Esophagus mucosa (tissue), 1 donor: Measurements from ENCODE around the gene TUBGCP3. TPM values are rescaled to one million over a fixed set of nuclear protein-coding genes. Genes with fewer than 3 reads are reported as not detected.

Experiments
- ATAC-seq: fragments of 200-7000 bp; cut with Tn5 transposase; one replicate; pipeline ENCODE4 v1.9.1; 2020
- total RNA-seq: library from RNA; stranded (reverse); gene quantifications from one replicate; pipeline ENCODE4 v1.2.4, GENCODE V29; 2023
- donor health status: DM: yes; HTN: yes; CAD: no.

Gene TUBGCP3
- total RNA-seq, 1 donor from 2014 or later = 20.6 TPM

DNA sequence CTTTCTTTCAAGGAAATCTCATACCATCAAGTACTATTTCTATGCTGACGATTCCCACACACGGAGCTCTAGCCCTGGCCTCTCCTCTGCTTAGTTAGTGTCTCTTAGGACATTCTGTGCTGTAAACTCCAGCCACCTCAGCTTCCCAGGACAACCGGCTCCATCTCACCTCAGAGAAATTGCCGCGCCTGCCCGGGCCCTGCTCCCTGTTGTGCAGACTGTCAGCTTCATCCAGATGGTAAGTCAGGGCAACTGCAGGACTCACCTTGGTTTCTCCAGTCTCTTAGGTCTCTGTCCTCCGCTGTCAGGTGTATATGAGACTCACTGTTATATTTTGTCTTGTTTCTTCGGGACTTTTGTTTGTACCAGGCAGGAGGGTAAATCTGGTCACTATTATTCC is 113.1 kb downstream of the TUBGCP3 start:
- no peak for ATAC-seq

DNA sequence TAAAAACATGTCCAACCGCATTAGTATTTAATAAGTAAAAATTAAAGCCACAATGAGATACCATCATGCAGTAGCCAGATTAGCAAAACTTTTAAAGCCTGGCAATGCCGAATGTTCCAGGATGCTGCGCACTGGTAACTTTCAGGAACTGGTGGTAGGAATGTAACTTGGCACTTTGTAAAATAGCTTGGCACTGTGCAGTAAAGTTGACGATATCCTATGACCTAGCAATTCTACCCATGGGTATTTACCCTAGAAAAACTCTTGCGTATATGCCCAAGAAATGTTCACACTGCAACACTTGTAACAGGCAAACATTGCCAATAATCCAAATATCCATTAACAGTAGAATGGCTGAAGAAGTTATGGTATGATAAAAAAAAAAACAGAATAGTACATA is 114.1 kb downstream of the TUBGCP3 start:
- no peak for ATAC-seq

- peak; percentile 54 for ATAC-seq
Measured at GRCh38 chr13:112469071-112469745, 118.7 kb downstream of the TUBGCP3 start.

- ATAC-seq = no peak
Measured at GRCh38 chr13:112468069-112468468, 119.9 kb downstream of the TUBGCP3 start.

GRCh38 chr13:112467236-112467635 is 120.7 kb downstream of the TUBGCP3 start:
- no peak for ATAC-seq

DNA sequence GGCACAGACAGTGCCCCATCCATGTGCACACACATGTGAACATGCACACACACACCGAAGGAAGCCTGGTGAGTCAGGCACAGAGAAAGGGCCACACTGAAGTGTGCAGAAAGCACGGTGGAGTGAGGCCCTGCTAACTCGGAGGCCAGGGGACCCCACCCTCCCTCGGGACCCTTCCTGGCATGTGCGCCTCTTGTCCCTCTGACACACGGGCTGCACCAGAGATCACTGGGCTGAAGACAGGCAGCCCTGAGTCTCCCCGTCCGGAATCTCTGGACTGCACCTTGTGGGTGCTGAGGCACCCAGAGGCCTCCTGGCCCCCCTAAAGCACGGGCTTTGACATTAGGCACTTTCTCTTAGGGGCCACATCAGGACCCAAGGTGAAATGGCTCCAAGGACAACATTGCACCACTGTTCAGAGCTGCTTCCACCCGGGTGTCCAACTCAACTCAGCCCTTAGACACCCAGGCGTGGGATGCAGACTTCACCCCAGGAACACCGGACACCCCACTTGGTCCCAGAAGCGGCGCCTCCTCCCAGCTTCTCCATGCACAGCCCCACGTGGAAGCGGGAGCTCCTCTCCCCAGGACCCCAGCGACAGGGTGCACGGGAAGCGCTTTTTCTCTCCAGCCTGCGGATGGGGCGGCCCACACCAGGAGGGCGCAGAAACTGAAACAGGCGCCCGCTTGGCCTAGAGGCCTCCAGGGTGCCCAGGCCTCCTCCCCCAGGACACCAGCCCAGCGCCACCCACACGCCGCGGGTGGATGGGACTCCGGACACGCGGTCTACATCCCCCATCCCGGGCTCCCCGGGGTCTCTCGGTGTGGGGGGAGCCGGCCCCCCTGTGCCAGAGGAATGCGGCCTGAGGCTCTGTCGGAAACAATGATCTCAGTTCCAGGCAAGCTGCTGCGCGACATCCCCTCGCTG is 121.6 kb downstream of the TUBGCP3 start:
- ATAC-seq = no peak

DNA sequence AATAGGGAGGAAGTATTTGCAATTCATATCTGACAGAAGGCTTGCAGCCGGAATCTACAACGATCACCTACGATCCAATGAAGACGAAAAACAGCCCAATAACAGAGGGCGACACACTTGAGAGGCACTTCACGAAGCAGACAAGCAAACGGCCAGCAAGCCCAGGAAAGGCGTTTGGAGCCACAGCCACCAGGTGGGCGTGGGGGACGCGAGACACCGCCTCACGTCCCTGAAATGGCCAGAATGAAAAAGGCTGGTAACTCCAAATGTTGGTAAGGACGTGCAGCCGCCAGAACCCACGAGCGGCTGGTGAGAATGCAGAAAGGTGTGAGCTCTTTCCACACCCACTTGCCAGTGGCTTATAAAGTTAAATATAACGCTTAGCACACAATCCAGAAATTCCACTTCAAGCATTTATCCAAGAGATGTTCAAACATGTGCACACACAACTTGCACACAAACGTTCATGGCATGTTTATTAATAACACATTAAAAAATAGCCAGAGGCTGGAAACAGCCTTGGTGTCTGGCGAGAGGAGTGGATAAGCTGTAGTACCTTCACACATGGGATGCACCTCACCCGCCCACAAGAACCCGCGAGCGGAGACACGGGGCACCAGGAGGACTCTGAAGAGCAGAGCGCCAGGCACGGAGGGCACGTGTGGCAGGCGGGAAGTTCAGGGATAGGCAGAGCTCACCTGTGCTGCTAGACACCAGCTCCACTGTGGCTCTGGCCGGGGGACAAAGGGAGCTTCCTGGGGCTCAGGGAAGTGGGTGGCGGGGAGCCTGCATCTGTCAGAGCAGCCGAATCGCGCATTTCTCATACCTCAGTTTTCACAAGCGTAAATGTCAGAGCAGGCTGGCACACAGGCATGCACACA is 122.5 kb downstream of the TUBGCP3 start:
- ATAC-seq = no peak

GRCh38 chr13:112464720-112465119 is 123.2 kb downstream of the TUBGCP3 start:
- ATAC-seq = no peak

DNA sequence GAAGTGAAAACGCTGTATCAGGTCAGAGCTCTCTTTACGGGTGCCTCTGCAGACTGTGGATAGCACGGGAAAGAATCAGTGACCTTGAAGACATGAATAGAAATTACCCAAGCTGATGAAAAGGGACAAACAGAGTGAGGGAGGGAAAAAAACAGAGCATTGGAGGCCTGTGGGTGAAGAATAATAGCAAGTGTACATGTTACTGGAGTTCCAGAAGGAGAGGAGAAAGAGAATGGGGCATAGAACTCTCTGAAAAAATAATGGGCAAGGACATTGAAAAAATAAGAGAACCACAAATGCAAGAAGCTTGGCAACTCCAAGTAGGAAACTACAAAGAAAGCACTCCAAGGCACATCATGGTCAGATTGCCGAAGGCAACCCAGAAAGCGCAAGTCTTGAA is 125.5 kb downstream of the TUBGCP3 start:
- no peak for ATAC-seq

DNA sequence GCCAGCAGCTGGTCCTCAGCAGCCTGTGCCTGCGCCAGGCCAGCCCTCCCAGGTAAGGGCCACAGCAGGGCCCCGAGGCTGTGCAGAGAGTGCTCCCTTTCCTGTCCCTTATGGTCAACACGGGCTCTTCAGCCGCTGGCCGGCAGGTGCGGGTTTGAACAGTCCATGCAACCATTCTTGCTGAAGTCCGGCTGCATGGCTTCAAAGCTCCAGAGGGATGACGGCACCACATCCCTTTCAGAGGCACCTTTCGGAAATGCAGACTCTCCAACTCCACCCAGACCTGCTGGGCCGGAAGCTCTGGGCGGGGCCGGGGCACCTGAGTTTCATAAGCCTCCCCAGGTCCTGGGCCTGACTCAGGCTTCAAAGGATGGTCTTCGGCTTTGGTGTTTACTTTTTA is 130.5 kb downstream of the TUBGCP3 start:
- ATAC-seq = peak; percentile 84

- no peak for ATAC-seq
Measured at GRCh38 chr13:112457081-112457480, 130.9 kb downstream of the TUBGCP3 start.

GRCh38 chr13:112456138-112457056 is 131.6 kb downstream of the TUBGCP3 start:
- ATAC-seq = no peak

DNA sequence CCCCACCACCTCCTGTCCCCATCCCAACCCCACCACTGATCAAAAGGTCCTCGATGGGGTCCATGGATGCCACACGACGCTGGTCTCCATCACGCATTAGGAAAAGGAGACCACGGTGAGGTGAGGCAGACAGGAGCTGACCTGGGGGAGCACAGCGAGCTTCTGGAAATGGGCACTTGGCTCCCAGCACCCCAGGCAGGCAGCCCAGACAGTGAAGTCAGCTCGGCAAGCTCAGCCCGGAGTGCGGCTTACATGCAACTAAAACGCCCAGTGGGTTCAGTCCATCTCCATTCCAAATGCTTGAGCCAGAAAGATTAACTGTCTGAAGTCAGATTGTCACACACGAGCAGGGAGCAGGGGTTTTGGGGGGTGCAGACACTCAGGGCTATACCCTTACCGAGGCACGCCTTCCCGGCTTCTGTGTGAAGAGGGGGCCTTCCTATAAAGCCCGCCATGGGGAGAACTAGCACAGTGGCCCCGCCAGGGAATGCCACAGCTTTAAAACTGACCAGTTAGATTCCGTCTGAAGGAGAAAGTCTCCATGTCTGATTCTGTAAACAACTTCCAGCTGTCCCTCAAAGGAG is 132.4 kb downstream of the TUBGCP3 start:
- ATAC-seq = no peak

DNA sequence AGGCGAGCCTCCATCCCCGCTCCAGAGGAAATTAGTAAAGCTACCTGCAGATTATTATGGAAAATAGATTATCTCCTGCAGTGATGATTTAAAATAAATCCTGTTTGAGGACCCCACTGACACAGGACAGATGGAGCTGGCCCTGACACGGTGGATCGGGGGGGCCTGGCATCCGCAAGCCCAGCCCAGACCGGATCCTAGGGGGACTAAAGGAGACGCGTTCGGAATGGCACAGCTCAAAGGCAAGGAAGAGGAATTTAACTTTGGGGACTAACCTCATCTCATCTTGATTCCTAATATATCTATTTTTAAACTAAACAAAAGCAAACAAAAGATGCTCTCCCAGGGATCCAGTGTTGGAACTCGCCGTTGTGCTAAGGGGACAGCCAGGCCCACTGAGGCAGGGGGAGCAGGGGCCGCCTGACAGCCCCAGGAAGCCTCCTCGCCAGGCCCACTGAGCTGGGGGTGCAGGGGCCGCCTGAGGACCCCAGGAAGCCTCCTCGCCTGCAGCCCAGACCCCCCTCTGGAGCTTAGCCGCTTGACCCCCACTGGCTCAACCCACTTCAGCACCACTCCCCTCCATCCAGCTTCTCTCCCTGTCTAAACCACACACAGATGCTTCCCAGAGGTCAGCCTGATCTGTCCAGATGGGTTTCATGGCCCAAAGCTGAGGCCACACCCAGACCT is 133.2 kb downstream of the TUBGCP3 start:
- no peak for ATAC-seq

DNA sequence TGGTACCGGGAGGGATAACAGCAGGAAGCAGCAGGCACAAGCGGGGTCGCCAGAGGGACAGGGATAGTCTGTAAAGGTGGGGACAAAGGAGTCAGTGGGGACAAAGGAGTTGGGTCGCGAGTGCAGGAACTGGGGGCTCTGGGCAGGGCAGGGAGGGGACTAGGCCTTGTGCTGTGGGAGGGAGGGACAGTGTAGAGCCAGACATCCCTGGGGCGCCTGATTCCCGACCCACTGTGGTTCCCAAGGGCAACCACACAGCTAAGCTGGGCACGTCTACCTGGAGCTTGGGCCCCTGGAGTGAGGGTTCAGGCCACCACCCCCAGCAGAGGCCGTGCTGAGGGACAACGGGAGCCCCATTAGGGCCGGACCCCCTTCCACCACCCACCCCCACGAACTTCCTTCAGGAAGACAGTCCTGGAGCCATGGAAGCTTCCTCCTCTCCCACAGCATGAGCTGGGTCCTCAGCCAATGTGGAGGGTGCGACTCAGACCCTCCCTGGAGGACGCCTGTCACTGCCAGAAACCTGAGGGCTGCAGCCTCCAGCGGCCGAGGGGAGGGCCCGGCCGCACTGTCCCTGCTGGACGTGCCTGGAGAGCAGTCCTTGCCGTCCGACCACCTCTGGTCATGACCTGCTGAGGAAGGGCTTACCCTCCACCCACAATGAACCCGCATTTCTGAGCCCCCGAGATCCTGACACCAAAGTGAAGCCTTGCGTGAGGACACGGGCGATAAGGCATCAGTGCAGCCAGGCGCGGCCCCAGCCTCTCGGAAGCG is 133.9 kb downstream of the TUBGCP3 start:
- ATAC-seq = no peak

DNA sequence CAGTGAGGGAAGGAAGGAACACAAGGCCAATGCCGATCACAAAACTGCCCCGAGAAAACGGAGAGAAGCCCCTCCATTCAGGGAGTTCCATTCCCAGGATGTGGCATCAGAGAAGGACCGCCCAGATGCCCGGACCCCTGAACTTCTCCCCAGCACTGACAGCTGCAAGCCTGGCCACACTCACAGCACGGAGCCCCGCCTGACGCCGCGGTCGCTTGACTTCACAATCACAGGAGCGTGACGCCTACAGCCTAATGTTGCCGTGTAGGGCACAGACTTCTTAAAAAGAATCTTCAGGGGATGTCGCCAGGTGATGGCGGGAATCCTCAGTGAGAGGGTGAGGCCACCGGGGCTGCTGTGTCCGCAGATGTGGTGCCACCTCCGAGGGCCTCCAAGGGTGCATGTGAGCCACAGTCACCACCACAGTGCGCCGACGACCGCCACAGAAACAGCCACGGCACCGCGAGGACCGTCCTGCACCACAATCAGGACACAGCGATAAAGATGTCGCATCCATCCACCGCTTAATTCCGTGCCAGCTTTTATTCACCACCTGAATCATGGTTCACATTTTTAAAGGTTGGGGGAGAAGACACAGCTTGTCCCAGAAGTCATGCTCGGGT is 134.6 kb downstream of the TUBGCP3 start:
- no peak for ATAC-seq

GRCh38 chr13:112452380-112453206 is 135.4 kb downstream of the TUBGCP3 start:
- no peak for ATAC-seq
